MG63 (cell line): Measurements from ENCODE around the gene MYO7B. TPM values are rescaled to one million over a fixed set of nuclear protein-coding genes. Genes with fewer than 3 reads are reported as not detected.
A peak's percentile ranks its signal among the peaks of the same experiment; 100 is the strongest.

Experiments used
- DNase-seq: peaks from one replicate; pipeline ENCODE4 v3.0.0-alpha.2; 2020
- H3K27me3 ChIP-seq: fragments of 250-450 bp; sonication (Bioruptor Pico); 2 replicates; pipeline ENCODE4 v1.5.1; 2020; ENCODE audit warnings: mild to moderate bottlenecking, moderate library complexity
- H3K36me3 ChIP-seq: fragments of 250-450 bp; sonication (Bioruptor Pico); 2 replicates; pipeline ENCODE4 v1.5.1; 2020; ENCODE audit warnings: mild to moderate bottlenecking, moderate library complexity
- H3K4me3 ChIP-seq: fragments of 250-450 bp; sonication (Bioruptor Pico); 2 replicates; pipeline ENCODE4 v1.5.1; 2020; ENCODE audit warnings: mild to moderate bottlenecking, moderate library complexity
- H3K9me3 ChIP-seq: fragments of 250-450 bp; sonication (Bioruptor Pico); 2 replicates; pipeline ENCODE4 v1.5.1; 2020; ENCODE audit warnings: mild to moderate bottlenecking, moderate library complexity
- total RNA-seq: library from RNA; depleted of rRNA; stranded (reverse); fragments of >200 nt; shearing (Covaris generic); gene quantifications from 2 replicates; pipeline ENCODE4 v1.2.3, GENCODE V29; 2014; ENCODE audit warnings: low replicate concordance

The MYO7B gene
- total RNA-seq, 1 experiment from 2014 or later, result 0.89 TPM

DNA sequence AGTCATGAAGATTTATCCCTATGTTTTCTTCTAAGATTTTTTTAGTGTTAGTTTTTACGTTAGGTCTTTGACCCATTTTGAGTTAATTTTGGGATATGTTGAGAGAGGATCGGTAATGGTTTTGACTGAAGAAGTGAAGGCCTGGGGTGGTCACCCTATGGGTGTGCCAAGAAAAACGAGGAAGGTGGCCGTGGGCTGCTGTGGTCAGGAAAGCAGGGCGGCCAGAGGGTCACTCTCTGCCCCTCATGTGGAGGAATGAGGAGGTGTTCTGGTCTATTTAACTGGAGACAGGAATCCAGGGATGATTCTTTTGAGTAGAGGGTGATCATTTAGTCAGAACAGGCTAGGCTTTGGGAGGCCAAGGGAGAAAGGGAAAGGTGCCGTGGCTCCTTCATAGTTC is 50.7 kb downstream of the MYO7B start:
- H3K4me3 ChIP-seq, result no peak overlapping the region
- no peaks in the 10 kb centered on the region for H3K9me3 ChIP-seq
- H3K36me3 ChIP-seq, result no peaks in the 10 kb centered on the region
- H3K27me3 ChIP-seq, result no peaks in the 10 kb centered on the region
- no peak for DNase-seq

DNA sequence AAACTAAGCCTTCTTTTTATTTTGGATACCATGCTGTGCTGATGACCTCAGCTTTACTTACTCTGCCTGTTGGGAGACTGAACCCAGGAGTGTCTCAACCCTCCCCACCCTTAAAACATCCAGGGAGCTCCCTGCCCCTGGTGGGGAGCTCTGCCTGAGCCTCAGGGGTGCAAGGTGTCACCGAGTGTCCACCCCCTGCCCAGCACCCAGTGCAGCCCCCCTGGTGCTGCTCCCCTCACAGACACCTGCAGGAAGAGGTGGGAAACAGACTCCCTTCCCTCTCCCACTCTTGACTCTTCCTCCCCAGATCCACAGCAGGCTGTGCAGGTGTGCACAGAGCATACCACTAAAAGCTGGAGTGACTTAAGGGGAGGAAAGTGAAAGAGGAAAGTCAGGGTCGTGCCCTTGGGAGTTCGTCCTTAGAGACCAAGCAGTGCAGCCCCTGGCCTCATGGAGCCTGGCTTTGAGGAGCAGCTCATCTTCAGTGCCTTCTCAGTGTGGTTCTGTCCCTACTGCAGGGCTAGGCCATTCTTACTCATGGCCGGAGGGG is 51.3 kb downstream of the MYO7B start:
- no peak overlapping the region for H3K4me3 ChIP-seq
- no peaks in the 10 kb centered on the region for H3K9me3 ChIP-seq
- DNase-seq, result no peak
- no peaks in the 10 kb centered on the region for H3K36me3 ChIP-seq
- H3K27me3 ChIP-seq, result no peaks in the 10 kb centered on the region

DNA sequence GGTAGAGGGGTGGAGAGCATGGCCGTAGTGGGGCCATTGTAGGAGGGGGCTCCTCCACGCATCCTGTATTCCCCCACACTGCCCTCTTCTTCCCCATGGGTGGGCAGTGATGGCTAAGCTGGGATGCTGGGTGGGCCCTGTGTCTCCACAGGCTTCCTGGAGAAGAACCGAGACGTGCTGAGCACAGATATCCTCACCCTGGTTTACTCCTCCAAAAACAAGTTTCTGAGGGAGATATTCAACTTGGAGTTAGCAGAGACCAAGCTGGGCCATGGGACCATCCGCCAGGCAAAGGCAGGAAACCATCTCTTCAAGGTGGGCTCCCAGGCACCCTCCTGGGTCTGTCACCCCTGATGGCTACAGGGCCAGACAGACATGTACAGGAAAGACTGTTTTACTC is 52.8 kb downstream of the MYO7B start:
- Histone ChIP-seq H3K27me3 (no peaks in the 10 kb centered on the region), H3K9me3 (no peaks in the 10 kb centered on the region), H3K4me3 (no peak overlapping the region), H3K36me3 (no peaks in the 10 kb centered on the region)
- no peak for DNase-seq

DNA sequence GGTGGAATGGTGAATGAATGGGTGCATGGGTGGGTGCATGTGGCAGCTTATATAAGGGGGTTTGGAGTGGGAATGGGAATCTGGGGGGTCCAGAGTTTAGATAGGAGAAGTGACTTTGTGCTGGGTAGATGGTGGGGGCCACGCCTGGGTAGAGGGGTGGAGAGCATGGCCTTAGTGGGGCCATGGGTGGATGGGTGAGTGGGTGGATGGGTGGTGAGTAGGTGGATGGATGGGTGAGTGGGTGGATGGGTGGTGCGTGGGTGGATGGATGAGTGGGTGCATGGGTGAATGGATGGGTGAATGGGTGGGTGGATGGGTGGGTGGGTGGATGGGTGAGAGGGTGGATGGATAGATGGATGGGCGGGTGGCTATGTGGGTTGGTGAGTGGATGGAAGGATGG is 53.9 kb downstream of the MYO7B start:
- H3K4me3 ChIP-seq, result no peak overlapping the region
- H3K9me3 ChIP-seq, result no peaks in the 10 kb centered on the region
- H3K36me3 ChIP-seq, result no peaks in the 10 kb centered on the region
- no peak for DNase-seq
- H3K27me3 ChIP-seq, result no peaks in the 10 kb centered on the region

DNA sequence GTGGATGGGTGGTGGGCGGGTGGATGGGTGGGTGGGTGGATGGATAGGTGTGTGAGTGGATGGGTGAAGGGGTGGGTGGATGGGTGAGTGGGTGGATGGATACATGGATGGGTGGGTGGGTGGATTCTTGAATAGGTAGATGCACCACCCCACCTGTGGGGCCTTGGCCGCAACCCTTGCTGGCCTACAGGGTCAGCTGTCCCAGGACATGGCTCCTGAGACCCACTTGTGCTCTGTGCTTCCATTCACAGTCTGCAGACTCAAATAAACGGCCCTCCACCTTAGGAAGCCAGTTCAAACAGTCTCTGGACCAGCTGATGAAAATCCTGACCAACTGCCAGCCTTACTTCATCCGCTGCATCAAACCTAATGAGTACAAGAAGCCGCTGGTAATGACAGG is 54.4 kb downstream of the MYO7B start:
- Histone ChIP-seq H3K9me3 (no peaks in the 10 kb centered on the region), H3K4me3 (no peak overlapping the region), H3K27me3 (no peaks in the 10 kb centered on the region), H3K36me3 (no peaks in the 10 kb centered on the region)
- DNase-seq, result no peak

DNA sequence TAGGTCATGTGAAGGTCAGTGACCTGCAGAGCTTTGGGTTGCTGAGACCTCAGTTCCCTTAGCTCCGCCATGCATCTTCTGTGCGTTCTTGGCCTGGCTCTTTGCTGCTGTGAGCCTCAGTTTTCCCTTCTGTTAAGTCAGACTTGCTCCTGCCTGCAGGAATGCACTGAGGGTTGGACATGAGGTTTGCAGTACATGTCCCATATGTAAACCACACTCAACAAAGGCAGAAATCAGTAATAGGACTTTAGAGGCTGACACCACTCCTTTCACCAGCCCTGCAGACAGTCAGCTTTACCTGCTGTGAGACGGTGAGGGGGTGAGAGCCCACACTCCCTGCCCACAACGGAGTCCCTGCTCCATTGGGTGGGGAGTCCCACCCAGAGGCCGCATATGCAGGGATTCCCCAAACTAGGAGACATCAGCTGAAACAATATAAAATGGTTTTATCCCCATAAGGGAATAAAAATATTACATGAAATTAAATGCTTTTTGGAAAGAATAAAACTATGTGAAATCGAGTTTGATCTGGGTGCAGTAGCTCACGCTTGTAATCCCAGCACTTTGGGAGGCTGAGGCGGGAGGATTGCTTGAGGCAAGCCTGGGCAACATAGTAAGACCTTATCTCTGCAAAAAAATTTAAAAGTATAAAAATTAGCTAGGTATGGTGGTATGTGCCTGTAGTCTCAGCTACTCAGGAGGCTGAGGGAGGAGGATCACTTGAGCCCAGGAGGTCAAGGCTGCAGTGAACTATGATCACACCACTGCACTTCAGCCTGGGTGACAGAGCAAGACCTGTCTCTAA is 55.1 kb downstream of the MYO7B start:
- no peaks in the 10 kb centered on the region for H3K36me3 ChIP-seq
- no peak for DNase-seq
- H3K4me3 ChIP-seq, result no peak overlapping the region
- H3K27me3 ChIP-seq, result no peaks in the 10 kb centered on the region
- no peaks in the 10 kb centered on the region; the same call in 1 of the 2 replicates for H3K9me3 ChIP-seq

DNA sequence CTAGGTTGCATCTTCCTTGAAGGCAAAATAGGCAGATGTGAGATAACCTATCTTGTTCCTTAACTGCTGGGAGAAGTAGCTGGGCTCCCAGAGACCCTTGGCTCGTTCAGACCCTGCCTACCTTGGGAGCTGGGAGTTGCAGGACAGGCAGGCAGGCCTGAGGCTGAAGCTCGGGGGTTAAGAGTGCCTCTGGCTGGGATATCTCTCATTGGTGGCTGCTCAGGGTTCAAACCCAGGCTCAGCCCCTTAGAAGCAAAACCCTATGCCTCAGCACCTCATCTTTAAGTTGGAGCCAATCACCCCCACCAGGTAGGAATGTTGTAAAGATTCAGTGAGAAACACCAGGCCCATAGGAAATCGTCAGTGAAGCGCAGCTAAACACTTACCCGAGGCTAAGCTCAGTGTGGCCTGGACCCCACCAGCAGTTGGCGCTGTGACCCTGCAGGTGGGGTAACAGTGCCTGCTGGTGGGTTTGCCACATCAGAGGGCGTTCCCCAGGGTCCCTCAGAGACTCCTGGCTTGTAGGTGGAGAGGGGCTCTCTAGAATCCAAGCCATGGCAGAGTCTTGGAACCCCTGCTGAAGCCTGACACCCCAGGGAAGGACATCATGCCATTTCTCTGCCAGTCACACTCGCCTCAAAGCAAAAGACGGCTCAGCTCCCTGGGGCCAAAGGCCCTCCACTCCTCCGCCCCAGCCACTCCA is 55.9 kb downstream of the MYO7B start:
- Histone ChIP-seq H3K27me3 (no peaks in the 10 kb centered on the region), H3K36me3 (no peaks in the 10 kb centered on the region), H3K9me3 (no peaks in the 10 kb centered on the region; the same call in none of the 2 replicates), H3K4me3 (no peak overlapping the region)
- DNase-seq, result peak; percentile 62

DNA sequence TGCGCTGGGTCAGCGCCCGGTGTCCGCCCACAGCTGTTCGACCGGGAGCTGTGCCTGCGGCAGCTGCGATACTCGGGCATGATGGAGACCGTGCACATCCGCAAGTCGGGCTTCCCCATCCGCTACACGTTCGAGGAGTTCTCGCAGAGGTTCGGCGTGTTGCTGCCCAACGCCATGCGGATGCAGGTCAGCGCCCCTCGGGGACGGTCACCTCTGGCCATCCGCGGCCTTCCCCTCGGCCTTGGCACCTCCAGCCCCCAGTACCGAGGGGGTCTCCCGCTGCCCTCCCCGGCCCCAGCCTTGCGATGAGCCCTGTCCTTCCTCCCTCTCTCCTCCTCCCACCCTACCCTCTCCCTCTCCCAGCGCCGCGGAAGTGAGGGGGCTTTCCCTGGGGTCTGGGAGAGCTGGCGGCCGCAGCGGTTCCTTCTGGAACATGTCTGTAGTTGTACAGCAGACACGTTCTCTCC is 57.3 kb downstream of the MYO7B start:
- Histone ChIP-seq H3K9me3 (no peaks in the 10 kb centered on the region; the same call in none of the 2 replicates), H3K4me3 (no peak overlapping the region), H3K27me3 (no peaks in the 10 kb centered on the region), H3K36me3 (no peaks in the 10 kb centered on the region)
- no peak for DNase-seq

DNA sequence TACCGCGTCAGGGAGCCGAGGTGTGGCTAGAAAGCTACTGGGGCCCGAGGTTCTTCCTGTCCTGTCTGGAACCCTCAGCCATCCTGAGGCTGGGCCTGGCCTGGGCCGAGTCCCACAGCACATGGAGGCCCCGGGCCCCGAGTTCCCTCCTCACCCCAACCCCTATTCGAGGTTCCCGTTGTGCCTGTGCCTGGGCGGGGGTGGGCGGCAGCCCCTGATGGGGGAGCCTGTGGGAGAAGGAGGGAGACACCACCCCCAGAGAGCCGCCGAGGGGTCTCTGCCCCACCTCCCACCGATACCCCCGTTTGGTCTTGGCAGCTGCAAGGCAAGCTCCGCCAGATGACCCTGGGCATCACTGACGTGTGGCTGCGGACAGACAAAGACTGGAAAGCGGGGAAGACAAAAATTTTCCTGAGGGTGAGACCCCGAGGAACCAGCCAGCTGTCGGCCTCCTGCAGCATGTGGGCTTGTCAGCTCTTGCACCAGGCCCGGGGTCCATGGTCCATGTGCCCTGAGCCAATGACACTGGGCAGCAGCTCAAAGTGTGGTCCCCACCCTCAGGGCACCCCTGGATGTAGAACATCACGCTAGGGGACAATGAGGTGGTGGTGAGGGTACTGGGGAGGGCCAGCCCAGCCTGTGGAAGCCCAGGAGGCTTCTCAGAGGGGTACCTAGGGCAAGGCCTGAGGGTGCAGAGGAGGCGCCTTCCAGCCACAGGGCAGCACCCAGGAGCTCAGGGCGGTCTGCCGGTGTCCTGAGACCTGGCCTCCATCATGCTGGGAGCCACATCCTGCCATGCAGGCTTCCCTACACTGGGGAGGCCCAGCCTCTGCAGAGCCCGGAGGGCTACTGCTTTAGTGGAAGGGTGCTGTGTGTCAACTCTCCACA is 58.0 kb downstream of the MYO7B start:
- Histone ChIP-seq H3K9me3 (peaks cover 2% of the 10 kb centered on the region), H3K27me3 (no peaks in the 10 kb centered on the region), H3K4me3 (no peak overlapping the region), H3K36me3 (no peaks in the 10 kb centered on the region)
- DNase-seq, result no peak

DNA sequence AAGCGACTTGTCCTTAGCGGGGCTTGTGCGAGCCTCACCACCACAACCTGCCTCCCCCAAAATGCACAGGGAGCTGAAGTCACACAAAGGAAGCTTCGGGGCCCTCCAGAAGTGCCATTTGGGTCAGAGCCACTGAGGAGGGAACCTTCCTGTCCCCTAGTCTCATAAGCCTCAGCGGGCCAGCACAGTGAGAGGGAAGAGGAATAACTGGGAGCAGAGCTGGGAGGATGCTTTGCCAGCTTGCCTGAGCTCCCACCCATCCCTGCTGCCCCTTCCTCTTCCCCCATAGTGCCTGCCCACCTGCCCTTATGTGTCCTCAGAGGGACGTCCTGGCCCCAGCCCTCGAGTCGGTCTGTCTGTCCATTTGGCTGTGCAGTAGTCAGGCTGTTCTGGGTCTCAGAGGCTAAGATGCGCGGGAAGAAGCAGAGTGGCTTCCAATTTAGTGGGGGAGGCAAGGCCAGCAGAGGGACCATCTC is 58.7 kb downstream of the MYO7B start:
- Histone ChIP-seq H3K27me3 (no peaks in the 10 kb centered on the region), H3K9me3 (peaks cover 3% of the 10 kb centered on the region), H3K36me3 (no peaks in the 10 kb centered on the region), H3K4me3 (no peak overlapping the region)
- no peak for DNase-seq

DNA sequence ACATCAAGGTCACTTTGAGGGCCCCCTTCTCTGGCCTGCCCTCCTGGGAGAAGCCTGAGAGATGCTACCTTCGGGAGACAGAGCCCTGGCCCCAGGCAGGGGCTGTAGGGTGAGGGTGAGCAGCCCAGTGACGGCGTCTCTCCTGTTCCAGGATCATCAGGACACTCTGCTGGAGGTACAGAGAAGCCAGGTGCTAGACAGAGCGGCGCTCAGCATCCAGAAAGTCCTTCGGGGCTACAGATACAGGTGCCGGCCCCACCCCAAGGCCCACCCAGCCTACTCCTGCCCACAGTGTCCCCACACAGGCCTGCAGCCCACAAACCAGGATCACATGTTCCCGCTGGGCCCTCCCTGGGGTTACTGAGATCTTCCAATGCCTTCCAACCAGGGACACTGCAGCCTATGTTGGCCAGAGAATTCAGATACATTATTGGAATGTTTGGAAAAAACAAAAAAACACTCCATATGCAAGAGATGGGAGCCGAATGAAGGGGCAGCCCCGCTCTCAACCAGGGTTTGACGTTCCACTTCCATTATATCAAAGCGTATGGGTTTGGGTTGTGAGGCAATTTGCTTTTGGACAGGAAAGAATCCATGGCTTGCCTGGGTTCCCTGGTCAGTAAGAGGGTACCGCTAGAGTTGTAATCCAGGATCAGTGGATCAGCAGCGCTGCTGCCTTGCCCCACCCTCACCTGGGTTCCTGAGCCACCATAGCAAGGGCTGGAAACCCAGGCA is 61.0 kb downstream of the MYO7B start:
- Histone ChIP-seq H3K36me3 (no peaks in the 10 kb centered on the region), H3K4me3 (no peak overlapping the region), H3K9me3 (peaks cover 7% of the 10 kb centered on the region), H3K27me3 (no peaks in the 10 kb centered on the region)
- DNase-seq, result no peak

DNA sequence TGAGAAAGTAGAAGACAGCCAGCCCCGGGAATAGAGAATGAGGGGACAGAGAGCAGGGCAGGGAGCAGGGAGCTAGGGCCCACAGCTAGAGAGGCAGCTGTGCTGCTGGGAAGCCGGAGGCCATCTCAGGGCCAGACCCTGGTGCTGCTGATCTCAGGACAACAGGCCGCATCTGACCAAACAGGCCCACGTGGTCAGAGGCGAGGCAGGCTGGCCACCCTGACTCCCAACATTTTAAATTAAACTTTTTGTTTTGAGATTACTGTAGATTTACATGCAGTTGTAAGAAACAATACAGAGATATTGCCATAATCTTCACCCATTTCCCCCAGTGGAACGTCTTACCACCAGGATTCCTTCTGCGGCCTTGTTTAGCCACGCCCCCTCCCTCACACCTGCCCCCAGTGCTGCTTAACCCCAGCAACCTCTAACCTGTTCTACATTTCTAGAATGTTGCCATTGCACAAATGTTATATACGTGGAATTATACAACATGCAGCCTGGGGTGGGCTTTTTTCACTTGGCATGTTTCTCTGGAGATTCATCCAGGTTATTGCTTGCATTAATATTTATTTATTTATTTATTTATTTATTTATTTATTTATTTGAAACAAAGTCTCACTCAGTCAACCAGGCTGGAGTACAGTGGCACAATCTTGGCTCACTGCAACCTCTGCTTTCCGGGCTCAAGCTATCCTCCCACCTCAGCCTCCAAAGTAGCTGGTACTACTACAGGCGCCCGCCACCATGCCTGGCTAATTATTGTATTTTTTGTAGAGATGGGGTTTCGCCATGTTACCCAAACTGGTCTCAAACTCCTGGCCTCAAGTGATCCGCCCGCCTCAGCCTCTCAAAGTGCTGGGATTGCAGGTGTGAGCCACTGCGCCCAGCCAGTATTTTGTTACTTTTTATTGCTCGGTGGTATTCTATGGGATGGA is 61.8 kb downstream of the MYO7B start:
- DNase-seq, result no peak
- no peak overlapping the region for H3K4me3 ChIP-seq
- no peaks in the 10 kb centered on the region for H3K36me3 ChIP-seq
- no peaks in the 10 kb centered on the region for H3K27me3 ChIP-seq
- peaks cover 7% of the 10 kb centered on the region for H3K9me3 ChIP-seq

DNA sequence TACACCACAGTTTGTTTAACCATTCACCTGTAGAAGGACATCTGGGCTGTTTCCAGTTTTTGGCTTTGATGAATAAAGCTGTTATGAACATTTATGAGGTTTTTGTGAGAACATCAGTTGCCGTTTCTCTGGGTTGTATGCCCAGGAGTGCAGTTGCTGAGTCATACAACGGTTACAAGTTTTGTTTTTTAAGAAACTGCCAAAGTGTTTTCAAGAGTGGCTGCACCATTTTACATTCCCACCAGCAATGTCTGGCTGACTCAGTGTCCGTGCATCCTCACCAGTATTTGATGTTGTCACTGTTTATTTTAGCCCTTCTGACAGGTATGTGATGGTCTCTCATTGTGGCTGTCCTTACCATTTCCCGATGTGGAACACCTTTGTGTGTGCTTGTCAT is 62.5 kb downstream of the MYO7B start:
- no peaks in the 10 kb centered on the region for H3K36me3 ChIP-seq
- H3K27me3 ChIP-seq, result no peaks in the 10 kb centered on the region
- no peak overlapping the region for H3K4me3 ChIP-seq
- peak; percentile 32 for DNase-seq
- peaks cover 8% of the 10 kb centered on the region for H3K9me3 ChIP-seq

DNA sequence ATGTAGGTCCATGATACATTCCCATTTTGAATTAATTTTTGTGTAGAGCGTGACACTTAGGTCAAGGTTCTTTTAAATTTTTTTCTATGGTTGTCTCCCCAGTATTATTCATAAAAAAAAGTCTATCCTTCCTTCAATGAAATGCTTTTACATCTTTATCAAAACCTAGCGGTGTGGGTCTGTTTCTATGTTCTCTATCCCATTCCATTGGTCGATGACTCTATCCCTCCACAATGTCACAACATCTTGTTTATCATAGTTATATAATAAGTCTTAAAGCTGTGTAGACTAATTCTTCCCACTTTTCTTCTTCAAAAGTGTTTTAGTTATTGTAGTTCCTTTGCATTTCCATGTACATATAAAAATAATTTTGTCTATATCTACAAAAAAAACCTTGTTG is 63.2 kb downstream of the MYO7B start:
- DNase-seq, result no peak
- Histone ChIP-seq H3K4me3 (no peak overlapping the region), H3K36me3 (no peaks in the 10 kb centered on the region), H3K27me3 (no peaks in the 10 kb centered on the region), H3K9me3 (peaks cover 14% of the 10 kb centered on the region)

DNA sequence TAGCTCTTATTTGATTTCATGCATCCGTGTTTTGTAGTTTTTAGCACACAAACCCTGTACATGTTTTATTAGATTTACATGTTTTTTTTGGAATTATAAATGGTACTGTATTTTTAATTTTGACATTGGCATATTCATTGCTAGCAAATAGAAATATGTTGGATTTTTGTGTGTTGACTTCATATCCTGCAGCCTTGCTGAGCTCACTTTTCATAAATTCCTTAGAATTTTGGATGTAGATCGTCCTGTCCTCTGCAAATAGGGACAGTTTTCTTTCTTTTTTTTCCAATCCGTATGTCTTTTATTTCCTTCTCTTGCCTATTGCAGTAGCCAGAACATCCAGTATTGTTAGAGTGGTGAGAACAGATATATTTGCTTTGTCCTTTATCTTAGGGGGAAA is 63.7 kb downstream of the MYO7B start:
- Histone ChIP-seq H3K36me3 (no peaks in the 10 kb centered on the region), H3K27me3 (no peaks in the 10 kb centered on the region), H3K9me3 (peaks cover 14% of the 10 kb centered on the region), H3K4me3 (no peak overlapping the region)
- no peak for DNase-seq
